G401.6 (cell line): Measurements from ENCODE around the gene MYCBPAP.

ENCODE experiments used
- FAIRE-seq: peaks from 2 replicates; lab custom pipeline; 2012; peaks lifted over from hg19 to GRCh38; lab: Jason Lieb, UNC

MYCBPAP gene

GRCh38 chr17:50507871-50508572 is at the start of gene MYCBPAP:
MYCBPAP (plus strand) TSS chr17:50508439; CDS start chr17:50508675, 236 bp downstream.
- FAIRE-seq: no peak

- no peak for FAIRE-seq
These were observed 49.2 kb upstream of the MYCBPAP start for GRCh38 chr17:50458701-50459676.

- no peak for FAIRE-seq
These were observed 48.5 kb upstream of the MYCBPAP start for GRCh38 chr17:50459756-50460155.

- no peak for FAIRE-seq
These were observed 47.3 kb upstream of the MYCBPAP start for GRCh38 chr17:50460831-50461526.

- no peak for FAIRE-seq
These were observed 46.6 kb upstream of the MYCBPAP start for GRCh38 chr17:50461550-50462132.

- no peak for FAIRE-seq
These were observed 45.8 kb upstream of the MYCBPAP start for GRCh38 chr17:50462446-50462845.

GRCh38 chr17:50464121-50464520 is 44.1 kb upstream of the MYCBPAP start:
- FAIRE-seq: no peak

GRCh38 chr17:50464736-50465135 is 43.5 kb upstream of the MYCBPAP start:
- no peak for FAIRE-seq

- no peak for FAIRE-seq
These were observed 43.1 kb upstream of the MYCBPAP start for GRCh38 chr17:50465171-50465570.

- FAIRE-seq: no peak
These were observed 42.6 kb upstream of the MYCBPAP start for GRCh38 chr17:50465635-50466034.

- FAIRE-seq: no peak
These were observed 41.7 kb upstream of the MYCBPAP start for GRCh38 chr17:50466371-50467113.

GRCh38 chr17:50467114-50467854 is 41.0 kb upstream of the MYCBPAP start:
- FAIRE-seq: no peak

- no peak for FAIRE-seq
These were observed 40.4 kb upstream of the MYCBPAP start for GRCh38 chr17:50467855-50468303.

GRCh38 chr17:50468304-50469207 is 39.7 kb upstream of the MYCBPAP start, which contains the start of gene CHAD:
CHAD (minus strand) TSS chr17:50468880; CDS start chr17:50468813, 67 bp downstream.
- FAIRE-seq: no peak

- FAIRE-seq: no peak
These were observed 39.0 kb upstream of the MYCBPAP start for GRCh38 chr17:50469208-50469605.

GRCh38 chr17:50469671-50470305 is 38.5 kb upstream of the MYCBPAP start:
- no peak for FAIRE-seq

GRCh38 chr17:50470426-50470825 is 37.8 kb upstream of the MYCBPAP start:
- FAIRE-seq: no peak

GRCh38 chr17:50471009-50471905 is 37.0 kb upstream of the MYCBPAP start:
- no peak for FAIRE-seq
